K562 (cell line): ENCODE results near the gene PIGQ. TPM values are rescaled to one million over a fixed set of nuclear protein-coding genes. Genes with fewer than 3 reads are reported as not detected.

ENCODE experiments used
- BACH1 ChIP-seq: fragments of 200-800 bp; sonication (Bioruptor generic); IDR thresholded peaks from 2 replicates; pipeline ENCODE4 v1.6.1; 2016; ENCODE audit warnings: missing genetic modification characterization, missing compliant biosample characterization
- BCOR ChIP-seq: fragments of 450-650 bp; IDR thresholded peaks from 2 replicates; pipeline ENCODE4 v1.6.1; 2016
- CBX1 ChIP-seq: sonication (generic); IDR thresholded peaks from 2 replicates; pipeline ENCODE4 v1.6.1; 2016; ENCODE audit warnings: antibody characterized with exemption, low read depth, mild to moderate bottlenecking
- CCNT2 ChIP-seq: IDR thresholded peaks from 2 replicates; pipeline ENCODE4 v1.6.1; 2011; ENCODE audit warnings: borderline replicate concordance, low read depth, mild to moderate bottlenecking, moderate library complexity, mixed read lengths, low read length; ENCODE audit not compliant: insufficient read length; ENCODE audit errors: extremely low read depth
- CHD1 ChIP-seq: fragments of 200-600 bp; sonication (generic); IDR thresholded peaks from one replicate; pipeline ENCODE4 v1.6.1; 2012; ENCODE audit warnings: mild to moderate bottlenecking, moderate library complexity, low read length, inconsistent platforms
- CTBP1 ChIP-seq: fragments of 450-650 bp; IDR thresholded peaks from 2 replicates; pipeline ENCODE4 v1.6.1; 2016; ENCODE audit warnings: borderline replicate concordance
- E2F6 ChIP-seq, 2 experiments: IDR thresholded peaks; 2 replicates each; pipeline ENCODE4 v1.6.1; 2011; ENCODE audit warnings: borderline replicate concordance in 1 of 2, control low read depth in 1 of 2, low read depth in 1 of 2, low read length in 1 of 2, mild to moderate bottlenecking in 1 of 2, mixed read lengths in 1 of 2, moderate library complexity in 1 of 2; ENCODE audit not compliant: insufficient read depth in 1 of 2, insufficient read length in 1 of 2, poor library complexity in 1 of 2, severe bottlenecking in 1 of 2; ENCODE audit errors: extremely low read depth in 1 of 2
- GATA2 ChIP-seq: sonication (generic); formaldehyde crosslinking; IDR thresholded peaks from 2 replicates; pipeline ENCODE4 v1.4.0; 2020; ENCODE audit warnings: mild to moderate bottlenecking, missing genetic modification reagents
- KDM2B ChIP-seq: fragments of 250-450 bp; sonication (Bioruptor Pico); IDR thresholded peaks from 2 replicates; pipeline ENCODE4 v1.8.0; 2021; ENCODE audit warnings: mild to moderate bottlenecking, moderate library complexity
- NRF1 ChIP-seq, 2 experiments: fragments of 450-650 bp; IDR thresholded peaks in 1 of 2; conservative IDR thresholded peaks in 1 of 2; 2 replicates each; pipeline ENCODE4 v1.6.1; 2014; ENCODE audit warnings: mild to moderate bottlenecking in 2 of 2
- RAD21 ChIP-seq, 2 experiments: fragments of 250-450 bp in 1 of 2; fragments of 450-650 bp in 1 of 2; sonication (Bioruptor Pico) in 1 of 2; formaldehyde crosslinking in 1 of 2; IDR thresholded peaks in 1 of 2; conservative IDR thresholded peaks in 1 of 2; 2 replicates each; pipeline versions ENCODE4 v1.4.0 to v1.8.0; 2020 to 2022; ENCODE audit warnings: mild to moderate bottlenecking in 2 of 2, moderate library complexity in 1 of 2
- TOE1 ChIP-seq, 2 experiments: fragments of 450-650 bp in 1 of 2; sonication (generic) in 1 of 2; formaldehyde crosslinking in 1 of 2; IDR thresholded peaks; 2 replicates each; pipeline versions ENCODE4 v1.7.1 to v1.8.0; 2016 to 2022; ENCODE audit warnings: borderline replicate concordance in 2 of 2, mild to moderate bottlenecking in 2 of 2, antibody characterized with exemption in 1 of 2, inconsistent platforms in 1 of 2, low read depth in 1 of 2, missing genetic modification reagents in 1 of 2, moderate library complexity in 1 of 2
- ZBTB17 ChIP-seq: fragments of 450-650 bp; formaldehyde crosslinking; IDR thresholded peaks from 2 replicates; pipeline ENCODE4 v1.4.0; 2020; ENCODE audit warnings: mild to moderate bottlenecking
- ZNF655 ChIP-seq: fragments of 250-450 bp; sonication (Bioruptor Pico); IDR thresholded peaks from 2 replicates; pipeline ENCODE4 v1.5.0; 2021
- polyA plus RNA-seq, 8 experiments: library from polyadenylated mRNA; depleted of rRNA in 4 of 8; stranded (reverse) in 5 of 8; unstranded in 3 of 8; fragments of >200 nt; fragmentation: Nextera tagmentation in 2 of 8; fragmentation: Illumina TruSeq in 1 of 8; extraction: Ambion mirVana in 2 of 8; extraction: Trizol in 1 of 8; gene quantifications; 2 replicates each; pipeline versions ENCODE4 v1.2.1 to v1.2.3, GENCODE V29; 2011 to 2014; ENCODE audit warnings: inconsistent platforms in 1 of 8, missing spikeins in 1 of 8
- total RNA-seq, 7 experiments: library from RNA; depleted of rRNA in 6 of 7; stranded (reverse); fragments of >200 nt in 6 of 7; fragmentation: Illumina TruSeq in 2 of 7; extraction: Trizol in 2 of 7; gene quantifications; 2 replicates each; pipeline versions ENCODE4 v1.2.1 to v1.2.3, GENCODE V29; 2011 to 2021; ENCODE audit warnings: low replicate concordance in 1 of 7
- TF ChIP-seq, protein P1 (sequence below), 2 experiments: fragments of 450-650 bp; formaldehyde crosslinking in 1 of 2; IDR thresholded peaks; 2 replicates each; pipeline versions ENCODE4 v1.4.0 to v1.6.1; 2014 to 2020; ENCODE audit warnings: mild to moderate bottlenecking in 2 of 2, borderline replicate concordance in 1 of 2, low read depth in 1 of 2

The PIGQ gene
- total and polyA plus RNA-seq, 9 of the 15 experiments (the other 6 are each of a cell fraction or from before 2014, with no cell fraction given): 0.20 to 49.6 (median 11.7) TPM

GRCh38 chr16:590188-590814, 20.5 kb downstream of the PIGQ start (continued):
- TF ChIP-seq GATA2 (CRISPR knock-in tag) (no peak), ZNF655 (no peak), BCOR (no peak), CCNT2 (peak; percentile 55), CBX1 (no peak), BACH1 (no peak), KDM2B (CRISPR knock-in tag) (peak; percentile 17; the same call in 1 of the 2 replicates), CHD1 (peak; percentile 95), TOE1 (IDR thresholded peaks at IDR 0.05; ENCODE audit: borderline replicate concordance) (no peak), TOE1 (CRISPR knock-in tag; IDR thresholded peaks at IDR 0.05; ENCODE audit: borderline replicate concordance, low read depth) (no peak), NRF1 (conservative IDR thresholded peaks at IDR 0.05 in 1 of 2, IDR thresholded peaks at IDR 0.05 in 1 of 2) (peak in 1 of 2 experiments; percentile 43; a peak in 2 of 4 replicates), RAD21 (CRISPR knock-in tag; conservative IDR thresholded peaks at IDR 0.05 in 1 of 2, IDR thresholded peaks at IDR 0.05 in 1 of 2) (peak in 1 of 2 experiments; percentile 29; a peak in 2 of 4 replicates), ZBTB17 (0 out of 2 replicates have a peak, but pooled peaks have one; percentile 38), CTBP1 (peak; percentile 64), E2F6 (IDR thresholded peaks at IDR 0.05; ENCODE audit: borderline replicate concordance in 1 of 2, extremely low read depth in 1 of 2, insufficient read depth in 1 of 2, insufficient read length in 1 of 2, low read depth in 1 of 2, low read length in 1 of 2, poor library complexity in 1 of 2, severe bottlenecking in 1 of 2) (peak in 1 of 2 experiments; percentile 24)
- TF ChIP-seq, protein P1, sequence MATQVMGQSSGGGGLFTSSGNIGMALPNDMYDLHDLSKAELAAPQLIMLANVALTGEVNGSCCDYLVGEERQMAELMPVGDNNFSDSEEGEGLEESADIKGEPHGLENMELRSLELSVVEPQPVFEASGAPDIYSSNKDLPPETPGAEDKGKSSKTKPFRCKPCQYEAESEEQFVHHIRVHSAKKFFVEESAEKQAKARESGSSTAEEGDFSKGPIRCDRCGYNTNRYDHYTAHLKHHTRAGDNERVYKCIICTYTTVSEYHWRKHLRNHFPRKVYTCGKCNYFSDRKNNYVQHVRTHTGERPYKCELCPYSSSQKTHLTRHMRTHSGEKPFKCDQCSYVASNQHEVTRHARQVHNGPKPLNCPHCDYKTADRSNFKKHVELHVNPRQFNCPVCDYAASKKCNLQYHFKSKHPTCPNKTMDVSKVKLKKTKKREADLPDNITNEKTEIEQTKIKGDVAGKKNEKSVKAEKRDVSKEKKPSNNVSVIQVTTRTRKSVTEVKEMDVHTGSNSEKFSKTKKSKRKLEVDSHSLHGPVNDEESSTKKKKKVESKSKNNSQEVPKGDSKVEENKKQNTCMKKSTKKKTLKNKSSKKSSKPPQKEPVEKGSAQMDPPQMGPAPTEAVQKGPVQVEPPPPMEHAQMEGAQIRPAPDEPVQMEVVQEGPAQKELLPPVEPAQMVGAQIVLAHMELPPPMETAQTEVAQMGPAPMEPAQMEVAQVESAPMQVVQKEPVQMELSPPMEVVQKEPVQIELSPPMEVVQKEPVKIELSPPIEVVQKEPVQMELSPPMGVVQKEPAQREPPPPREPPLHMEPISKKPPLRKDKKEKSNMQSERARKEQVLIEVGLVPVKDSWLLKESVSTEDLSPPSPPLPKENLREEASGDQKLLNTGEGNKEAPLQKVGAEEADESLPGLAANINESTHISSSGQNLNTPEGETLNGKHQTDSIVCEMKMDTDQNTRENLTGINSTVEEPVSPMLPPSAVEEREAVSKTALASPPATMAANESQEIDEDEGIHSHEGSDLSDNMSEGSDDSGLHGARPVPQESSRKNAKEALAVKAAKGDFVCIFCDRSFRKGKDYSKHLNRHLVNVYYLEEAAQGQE (IDR thresholded peaks at IDR 0.05; ENCODE audit: borderline replicate concordance): no peak
- TF ChIP-seq, protein P1 (CRISPR knock-in tag; IDR thresholded peaks at IDR 0.05; ENCODE audit: low read depth): peak; percentile 72
